Glomerular visceral epithelial cell (primary cell): Measurements from ENCODE around the gene S100A2.
"Not testable (repeated sequence)": the region's sequence is repeated elsewhere in the genome, so short reads cannot be mapped to it uniquely, and the experiment has no call there.

ENCODE experiments used
- DNase-seq: peaks from one replicate; pipeline ENCODE4 v3.0.0-alpha.2; 2016; ENCODE audit errors: extremely low spot score

The S100A2 gene

GRCh38 chr1:153532769-153533599 lies 32.7 kb downstream of the S100A2 start:
- peak; percentile 90 for DNase-seq

GRCh38 chr1:153532181-153532580 lies 33.5 kb downstream of the S100A2 start:
- no peak for DNase-seq

GRCh38 chr1:153531638-153532037 lies 34.0 kb downstream of the S100A2 start:
- no peak for DNase-seq

GRCh38 chr1:153527683-153528040 lies 38.0 kb downstream of the S100A2 start:
- no peak for DNase-seq

- no peak for DNase-seq
Observed at GRCh38 chr1:153527023-153527682, 38.5 kb downstream of the S100A2 start.

GRCh38 chr1:153526132-153526543 lies 39.5 kb downstream of the S100A2 start:
- DNase-seq = no peak

- DNase-seq = no peak
Observed at GRCh38 chr1:153525088-153525728, 40.4 kb downstream of the S100A2 start.

- DNase-seq = not testable (repeated sequence)
Observed at GRCh38 chr1:153522353-153523048, 43.1 kb downstream of the S100A2 start.

- not testable (repeated sequence) for DNase-seq
Observed at GRCh38 chr1:153521808-153522207, 43.8 kb downstream of the S100A2 start.

- DNase-seq = no peak
Observed at GRCh38 chr1:153520818-153521476, 44.7 kb downstream of the S100A2 start.

- DNase-seq = not testable (repeated sequence)
Observed at GRCh38 chr1:153520137-153520691, 45.4 kb downstream of the S100A2 start.

GRCh38 chr1:153519242-153519641 lies 46.4 kb downstream of the S100A2 start:
- no peak for DNase-seq

- DNase-seq = no peak
Observed at GRCh38 chr1:153515504-153516394, 49.9 kb downstream of the S100A2 start.

GRCh38 chr1:153513666-153514065 lies 52.0 kb downstream of the S100A2 start:
- no peak for DNase-seq

GRCh38 chr1:153513023-153513422 lies 52.6 kb downstream of the S100A2 start:
- no peak for DNase-seq
